HG02623 (cell line): ENCODE measurements around the gene MEAF6.

Experiments
- ATAC-seq: cut with Tn5 transposase; IDR thresholded peaks from one replicate; pipeline ENCODE4 v1.9.1; 2021; ENCODE audit warnings: moderate library complexity; ENCODE audit not compliant: unreplicated experiment

The MEAF6 gene

GRCh38 chr1:37446874-37447273 is 67.7 kb downstream of the MEAF6 start:
- no peak for ATAC-seq

GRCh38 chr1:37442644-37443043 is 71.9 kb downstream of the MEAF6 start:
- ATAC-seq: no peak
